ENCODE results near the gene ADCY9. TPM values are rescaled to one million over a fixed set of nuclear protein-coding genes. Genes with fewer than 3 reads are reported as not detected.

ADCY9 gene
- total RNA-seq, 1 experiment from 2014 or later, result 11.5 TPM

GRCh38 chr16:4071686-4072561, 44.3 kb downstream of the ADCY9 start:
- Mint-ChIP-seq H3K27me3 (ENCODE audit: low read depth) (no peaks in the 10 kb centered on the region), H3K36me3 (no peaks in the 10 kb centered on the region), H3K4me3 (no peak overlapping the region), H3K4me1 (peaks cover 5% of the 10 kb centered on the region), H3K27ac (no peak overlapping the region), H3K9me3 (no peaks in the 10 kb centered on the region)
- ChIA-PET CTCF (interaction anchor here (0.6 to 2.2 kb wide), 3 partner anchors 36 to 182 kb away, joined by 5 to 6 read pairs (median 5); no protein-coding TSS in a partner anchor), POLR2A (interaction anchor here (0.5 kb wide), 1 partner anchor 22 kb away, joined by 4 read pairs; no protein-coding TSS in a partner anchor)
- peak; percentile 36; the same call in 1 of the 2 replicates for ATAC-seq
- TF ChIP-seq KAT7 (CRISPR knock-in tag; IDR thresholded peaks at IDR 0.05; ENCODE audit: borderline replicate concordance) (no peak), ZNF423 (CRISPR knock-in tag; IDR thresholded peaks at IDR 0.05) (no peak), ERG (CRISPR knock-in tag; IDR thresholded peaks at IDR 0.05) (no peak), ZNF416 (CRISPR knock-in tag; IDR thresholded peaks at IDR 0.05) (no peak), RORB (CRISPR knock-in tag; IDR thresholded peaks at IDR 0.05) (no peak), ZNF138 (CRISPR knock-in tag; conservative IDR thresholded peaks at IDR 0.05) (no peak), ZNF232 (CRISPR knock-in tag; IDR thresholded peaks at IDR 0.05) (no peak), ARID4B (CRISPR knock-in tag; IDR thresholded peaks at IDR 0.05; ENCODE audit: borderline replicate concordance) (no peak), ESRRA (CRISPR knock-in tag; IDR thresholded peaks at IDR 0.05; ENCODE audit: borderline replicate concordance) (no peak), TCF7 (CRISPR knock-in tag; IDR thresholded peaks at IDR 0.05; ENCODE audit: low read depth) (no peak), E2F5 (CRISPR knock-in tag; IDR thresholded peaks at IDR 0.05) (no peak), ZNF263 (CRISPR knock-in tag; IDR thresholded peaks at IDR 0.05; ENCODE audit: low read depth) (no peak), MXD4 (CRISPR knock-in tag; IDR thresholded peaks at IDR 0.05; ENCODE audit: borderline replicate concordance) (no peak), ZNF219 (CRISPR knock-in tag; IDR thresholded peaks at IDR 0.05; ENCODE audit: borderline replicate concordance) (no peak), ZSCAN18 (CRISPR knock-in tag; IDR thresholded peaks at IDR 0.05) (no peak), CREB1 (CRISPR knock-in tag; IDR thresholded peaks at IDR 0.05) (no peak)
- DNase-seq (ENCODE audit: low spot score), result no peak

GRCh38 chr16:4070936-4071335, 45.3 kb downstream of the ADCY9 start:
- ChIA-PET CTCF (no interaction called here), POLR2A (no interaction called here)
- H3K27ac Mint-ChIP-seq, result no peak overlapping the region
- H3K36me3 Mint-ChIP-seq, result no peaks in the 10 kb centered on the region
- H3K4me1 Mint-ChIP-seq, result peaks cover 5% of the 10 kb centered on the region
- H3K4me3 Mint-ChIP-seq, result no peak overlapping the region
- no peak for ATAC-seq
- H3K27me3 Mint-ChIP-seq (ENCODE audit: low read depth), result no peaks in the 10 kb centered on the region
- DNase-seq (ENCODE audit: low spot score), result no peak
- no peaks in the 10 kb centered on the region for H3K9me3 Mint-ChIP-seq
- TF ChIP-seq USF1 (CRISPR knock-in tag; IDR thresholded peaks at IDR 0.05), result no peak
- TF ChIP-seq PREB (CRISPR knock-in tag; IDR thresholded peaks at IDR 0.05; ENCODE audit: borderline replicate concordance), result no peak
- TF ChIP-seq ATF2 (CRISPR knock-in tag; IDR thresholded peaks at IDR 0.05; ENCODE audit: borderline replicate concordance, low read depth), result no peak
